ENCODE measurements around the gene FETUB. TPM values are rescaled to one million over a fixed set of nuclear protein-coding genes. Genes with fewer than 3 reads are reported as not detected.

The FETUB gene
- total and polyA plus RNA-seq, 2 of the 4 experiments (the other 2 are of a cell fraction) = not detected

DNA sequence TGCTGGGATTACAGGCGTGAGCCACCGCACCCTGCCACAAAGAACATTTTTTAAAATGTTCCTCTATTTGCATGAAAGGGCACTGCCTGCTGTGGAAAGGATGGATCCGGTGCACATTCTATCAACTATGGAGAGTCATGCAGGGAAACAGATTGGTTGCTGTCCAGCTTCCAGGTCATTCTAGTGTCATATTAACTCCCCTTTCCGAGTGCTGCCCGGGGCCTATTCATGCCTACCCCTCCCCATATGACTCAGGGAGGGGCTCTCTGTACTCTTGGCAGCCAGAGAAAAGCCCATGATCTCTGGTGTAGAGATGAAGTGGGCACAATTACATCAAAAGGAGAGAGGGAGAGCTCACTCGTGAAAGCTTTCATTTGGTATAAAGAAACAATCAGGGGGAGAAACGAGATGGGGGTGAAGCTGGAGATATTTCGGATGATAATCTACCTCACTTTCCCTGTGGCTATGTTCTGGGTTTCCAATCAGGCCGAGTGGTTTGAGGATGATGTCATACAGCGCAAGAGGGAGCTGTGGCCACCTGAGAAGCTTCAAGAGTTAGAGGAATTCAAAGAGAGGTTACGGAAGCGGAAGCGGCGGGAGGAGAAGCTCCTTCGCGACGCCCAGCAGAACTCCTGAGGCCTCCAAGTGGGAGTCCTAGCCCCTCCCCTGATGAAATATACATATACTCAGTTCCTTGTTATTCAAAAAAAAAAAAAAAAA lies 43.5 kb upstream of the FETUB start:
- ChIA-PET CTCF (interaction anchor here (1.4 kb wide), 1 partner anchor 20 kb away, joined by 8 read pairs; no protein-coding TSS in a partner anchor), POLR2A (ENCODE audit: unreplicated experiment) (no interaction called here)
- Histone ChIP-seq H2AK5ac (ENCODE audit: low read depth, low read length) (no peak overlapping the region), H2AK9ac (replicated peaks; ENCODE audit: low read depth, low read length, poor library complexity) (no peak overlapping the region), H4K91ac (ENCODE audit: insufficient read depth, low read depth, low read length) (no peak overlapping the region), H2BK120ac (ENCODE audit: low read depth, low read length) (no peak overlapping the region), H3K14ac (replicated peaks; ENCODE audit: low read depth, low read length) (no peak overlapping the region), H3K9me1 (ENCODE audit: insufficient read depth, low read length) (no peaks in the 10 kb centered on the region), H3K27me3 (ENCODE audit: control insufficient read depth, insufficient read depth, low read length) (no peaks in the 10 kb centered on the region), H3K23ac (ENCODE audit: low read depth, low read length) (no peak overlapping the region), H3K27ac (ENCODE audit: insufficient read depth, low read length) (no peak overlapping the region), H2AFZ (replicated peaks; ENCODE audit: low read length, poor library complexity) (no peak overlapping the region), H3K79me1 (ENCODE audit: low read depth in 1 of 2, low read length in 2 of 2) (no peaks in the 10 kb centered on the region), H4K8ac (ENCODE audit: low read depth in 2 of 2, low read length in 2 of 2) (no peak overlapping the region), H3K56ac (ENCODE audit: extremely low read depth, insufficient read depth, low read length) (no peak overlapping the region), H3K9ac (ENCODE audit: low read depth, low read length) (no peak overlapping the region), H2BK20ac (ENCODE audit: low read depth, low read length) (no peak overlapping the region), H4K20me1 (ENCODE audit: insufficient read depth, low read length) (no peaks in the 10 kb centered on the region), H3K4me1 (ENCODE audit: control insufficient read depth, insufficient read depth, low read length) (no peaks in the 10 kb centered on the region), H3K36me3 (ENCODE audit: control insufficient read depth, insufficient read depth, low read length) (no peaks in the 10 kb centered on the region), H2BK5ac (ENCODE audit: low read depth, low read length, poor library complexity, severe bottlenecking) (no peak overlapping the region), H3K4me2 (ENCODE audit: low read depth, low read length) (no peak overlapping the region), H3K4me3 (ENCODE audit: insufficient read depth, low read depth, low read length) (no peak overlapping the region), H3K9me3 (ENCODE audit: control insufficient read depth, insufficient read depth, low read length) (no peaks in the 10 kb centered on the region), H2BK15ac (ENCODE audit: low read depth, low read length) (no peak overlapping the region), H4K5ac (ENCODE audit: low read depth, low read length) (no peak overlapping the region), H3K4ac (ENCODE audit: low read depth, low read length) (no peak overlapping the region), H3K18ac (ENCODE audit: low read depth, low read length) (no peak overlapping the region)
- BruUV-seq (replicated peaks) = no TSS peak
- no CpG with 5 or more reads among the region's 17 CpGs for WGBS, 2 experiments (ENCODE audit: extremely low coverage in 2 of 2, insufficient read length in 1 of 2)
- in situ Hi-C loops (cut with MboI; ENCODE audit: low sequenced_read_pairs) (no loop called here), dilution Hi-C loops (cut with HindIII; ENCODE audit: low sequenced_read_pairs, unreplicated experiment) (no loop called here), intact Hi-C loops (cut with micrococcal nuclease) (no loop called here)
- DNase-seq (peak; percentile 16), ATAC-seq (ENCODE audit: low read depth) (peak; percentile 27; the same call in 1 of the 2 replicates)
- TF ChIP-seq RCOR1 (IDR thresholded peaks at IDR 0.05; ENCODE audit: insufficient replicate concordance, low read length) (no peak), POLR2A (IDR thresholded peaks at IDR 0.05; ENCODE audit: low read depth, low read length) (no peak), FOS (IDR thresholded peaks at IDR 0.05; ENCODE audit: low read depth, low read length) (no peak), MXI1 (IDR thresholded peaks at IDR 0.05; ENCODE audit: borderline replicate concordance, low read depth, low read length) (no peak), MAFK (IDR thresholded peaks at IDR 0.05; ENCODE audit: low read depth, low read length) (no peak), NFE2L2 (IDR thresholded peaks at IDR 0.05; ENCODE audit: low read depth, low read length) (no peak), CEBPB (IDR thresholded peaks at IDR 0.05; ENCODE audit: low read depth, low read length) (no peak), BHLHE40 (IDR thresholded peaks at IDR 0.05; ENCODE audit: low read depth, low read length) (no peak), CHD1 (IDR thresholded peaks at IDR 0.05; ENCODE audit: low read depth, low read length) (no peak), RAD21 (IDR thresholded peaks at IDR 0.05; ENCODE audit: low read length) (no peak), SMC3 (IDR thresholded peaks at IDR 0.05; ENCODE audit: low read depth, low read length) (no peak), MAZ (IDR thresholded peaks at IDR 0.05; ENCODE audit: borderline replicate concordance, low read depth, low read length) (no peak), RFX5 (IDR thresholded peaks at IDR 0.05; ENCODE audit: low read depth, low read length) (no peak)
- TF ChIP-seq, protein P1, sequence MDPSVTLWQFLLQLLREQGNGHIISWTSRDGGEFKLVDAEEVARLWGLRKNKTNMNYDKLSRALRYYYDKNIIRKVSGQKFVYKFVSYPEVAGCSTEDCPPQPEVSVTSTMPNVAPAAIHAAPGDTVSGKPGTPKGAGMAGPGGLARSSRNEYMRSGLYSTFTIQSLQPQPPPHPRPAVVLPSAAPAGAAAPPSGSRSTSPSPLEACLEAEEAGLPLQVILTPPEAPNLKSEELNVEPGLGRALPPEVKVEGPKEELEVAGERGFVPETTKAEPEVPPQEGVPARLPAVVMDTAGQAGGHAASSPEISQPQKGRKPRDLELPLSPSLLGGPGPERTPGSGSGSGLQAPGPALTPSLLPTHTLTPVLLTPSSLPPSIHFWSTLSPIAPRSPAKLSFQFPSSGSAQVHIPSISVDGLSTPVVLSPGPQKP (IDR thresholded peaks at IDR 0.05; ENCODE audit: borderline replicate concordance, low read depth, low read length) = no peak
- TF ChIP-seq, protein P2, sequence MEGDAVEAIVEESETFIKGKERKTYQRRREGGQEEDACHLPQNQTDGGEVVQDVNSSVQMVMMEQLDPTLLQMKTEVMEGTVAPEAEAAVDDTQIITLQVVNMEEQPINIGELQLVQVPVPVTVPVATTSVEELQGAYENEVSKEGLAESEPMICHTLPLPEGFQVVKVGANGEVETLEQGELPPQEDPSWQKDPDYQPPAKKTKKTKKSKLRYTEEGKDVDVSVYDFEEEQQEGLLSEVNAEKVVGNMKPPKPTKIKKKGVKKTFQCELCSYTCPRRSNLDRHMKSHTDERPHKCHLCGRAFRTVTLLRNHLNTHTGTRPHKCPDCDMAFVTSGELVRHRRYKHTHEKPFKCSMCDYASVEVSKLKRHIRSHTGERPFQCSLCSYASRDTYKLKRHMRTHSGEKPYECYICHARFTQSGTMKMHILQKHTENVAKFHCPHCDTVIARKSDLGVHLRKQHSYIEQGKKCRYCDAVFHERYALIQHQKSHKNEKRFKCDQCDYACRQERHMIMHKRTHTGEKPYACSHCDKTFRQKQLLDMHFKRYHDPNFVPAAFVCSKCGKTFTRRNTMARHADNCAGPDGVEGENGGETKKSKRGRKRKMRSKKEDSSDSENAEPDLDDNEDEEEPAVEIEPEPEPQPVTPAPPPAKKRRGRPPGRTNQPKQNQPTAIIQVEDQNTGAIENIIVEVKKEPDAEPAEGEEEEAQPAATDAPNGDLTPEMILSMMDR (conservative IDR thresholded peaks at IDR 0.05; ENCODE audit: low read depth, low read length) = no peak
- TF ChIP-seq, protein P3, sequence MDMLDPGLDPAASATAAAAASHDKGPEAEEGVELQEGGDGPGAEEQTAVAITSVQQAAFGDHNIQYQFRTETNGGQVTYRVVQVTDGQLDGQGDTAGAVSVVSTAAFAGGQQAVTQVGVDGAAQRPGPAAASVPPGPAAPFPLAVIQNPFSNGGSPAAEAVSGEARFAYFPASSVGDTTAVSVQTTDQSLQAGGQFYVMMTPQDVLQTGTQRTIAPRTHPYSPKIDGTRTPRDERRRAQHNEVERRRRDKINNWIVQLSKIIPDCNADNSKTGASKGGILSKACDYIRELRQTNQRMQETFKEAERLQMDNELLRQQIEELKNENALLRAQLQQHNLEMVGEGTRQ (IDR thresholded peaks at IDR 0.05; ENCODE audit: low read depth, low read length) = no peak

Measured in IMR-90 (cell line).